ENCODE data around the gene GALP.
"Not testable (repeated sequence)": the region's sequence is repeated elsewhere in the genome, so short reads cannot be mapped to it uniquely, and the experiment has no call there.

GALP gene

DNA sequence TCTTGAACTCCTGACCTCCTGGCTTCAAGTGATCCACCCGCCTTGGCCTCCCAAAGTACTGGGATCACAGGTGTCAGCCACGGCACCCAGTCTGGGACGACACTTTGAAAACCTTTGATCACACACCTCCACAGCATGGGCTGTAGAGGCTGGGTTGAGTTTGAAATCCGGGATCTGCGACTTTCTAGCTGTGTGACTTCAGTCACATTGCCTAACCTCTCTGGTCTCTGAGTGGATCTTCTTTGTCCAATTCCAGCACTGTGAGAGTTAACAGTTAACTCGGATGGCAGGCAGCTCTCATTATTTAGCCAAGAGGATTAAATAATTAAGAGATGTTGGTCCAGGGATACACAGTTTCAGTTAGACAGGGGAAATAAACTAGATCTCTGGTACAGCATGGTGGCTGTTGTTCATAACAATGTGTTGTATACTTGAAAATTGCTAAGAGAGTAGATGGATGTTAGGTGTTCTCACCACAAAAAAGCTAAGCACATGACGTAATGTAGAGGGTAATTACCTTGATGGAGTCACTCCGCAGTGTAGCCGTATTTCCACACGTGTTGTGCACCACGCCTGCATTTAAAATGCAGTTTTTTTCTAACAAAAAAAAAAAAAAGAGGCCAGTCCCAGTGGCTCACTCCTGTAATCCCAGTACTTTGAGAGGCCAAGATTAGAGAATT is 1.9 kb downstream of the GALP start:
- H3K4me3 ChIP-seq (ENCODE audit: low read depth, low read length), result no peak overlapping the region

DNA sequence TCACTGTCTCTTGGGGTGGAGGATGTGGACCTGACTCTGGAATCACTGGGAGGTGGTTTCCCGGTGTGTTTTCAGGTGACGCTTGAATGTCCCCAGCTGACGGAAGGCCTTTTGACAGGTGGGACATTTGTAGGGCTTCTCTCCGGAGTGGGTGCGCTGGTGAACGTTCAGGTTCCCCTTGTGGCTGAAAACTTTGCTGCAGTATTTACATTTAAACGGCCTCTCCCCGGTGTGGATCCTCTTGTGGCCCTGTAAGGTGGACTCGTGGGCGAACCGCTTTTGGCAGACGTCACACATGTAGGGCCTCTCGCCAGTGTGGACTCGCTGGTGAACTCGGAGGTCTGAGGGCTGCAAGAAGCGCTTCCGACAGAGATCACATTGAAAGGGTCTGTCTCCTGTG is 14.0 kb downstream of the GALP start:
- H3K4me3 ChIP-seq (ENCODE audit: low read depth, low read length), result no peak overlapping the region

DNA sequence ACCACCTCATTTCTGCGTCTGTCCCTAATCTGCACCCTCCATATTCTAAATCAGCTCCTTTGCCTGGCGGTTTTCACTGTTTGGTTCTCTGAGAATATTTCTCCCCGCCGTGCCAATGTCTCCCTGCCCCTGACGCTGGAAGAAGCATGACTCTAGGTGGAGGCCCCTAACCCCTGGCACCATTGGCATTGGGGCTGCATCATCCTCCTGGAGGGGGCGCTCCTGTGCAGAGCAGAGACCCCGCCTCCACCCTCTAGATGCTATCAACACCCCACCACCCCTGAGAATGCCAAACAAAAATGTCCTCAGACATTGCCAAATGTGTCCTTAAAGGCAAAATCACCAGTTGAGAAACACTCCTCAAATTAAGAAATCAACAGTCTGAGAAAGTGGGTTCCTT is 15.3 kb downstream of the GALP start:
- H3K4me3 ChIP-seq (ENCODE audit: low read depth, low read length), result no peak overlapping the region

DNA sequence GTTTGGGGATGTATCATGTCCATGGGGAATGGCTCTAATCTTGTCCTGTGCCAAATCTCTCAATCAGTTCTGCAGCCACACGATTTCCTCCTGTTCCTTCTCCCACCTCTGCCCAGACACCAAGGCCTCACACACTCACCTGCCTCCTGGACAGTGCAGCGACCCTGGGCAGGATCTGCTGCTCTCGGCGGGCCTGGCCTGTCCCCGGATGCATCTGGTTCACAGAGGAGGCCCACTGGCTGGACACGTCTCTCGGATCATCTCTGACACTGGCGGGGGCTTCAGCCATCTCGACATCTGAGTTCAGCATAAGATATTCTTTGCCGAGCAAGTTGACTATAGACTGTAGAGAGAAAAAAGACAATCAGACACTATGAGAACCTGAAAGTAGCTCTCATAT is 15.9 kb downstream of the GALP start:
- H3K4me3 ChIP-seq (ENCODE audit: low read depth, low read length), result no peak overlapping the region

DNA sequence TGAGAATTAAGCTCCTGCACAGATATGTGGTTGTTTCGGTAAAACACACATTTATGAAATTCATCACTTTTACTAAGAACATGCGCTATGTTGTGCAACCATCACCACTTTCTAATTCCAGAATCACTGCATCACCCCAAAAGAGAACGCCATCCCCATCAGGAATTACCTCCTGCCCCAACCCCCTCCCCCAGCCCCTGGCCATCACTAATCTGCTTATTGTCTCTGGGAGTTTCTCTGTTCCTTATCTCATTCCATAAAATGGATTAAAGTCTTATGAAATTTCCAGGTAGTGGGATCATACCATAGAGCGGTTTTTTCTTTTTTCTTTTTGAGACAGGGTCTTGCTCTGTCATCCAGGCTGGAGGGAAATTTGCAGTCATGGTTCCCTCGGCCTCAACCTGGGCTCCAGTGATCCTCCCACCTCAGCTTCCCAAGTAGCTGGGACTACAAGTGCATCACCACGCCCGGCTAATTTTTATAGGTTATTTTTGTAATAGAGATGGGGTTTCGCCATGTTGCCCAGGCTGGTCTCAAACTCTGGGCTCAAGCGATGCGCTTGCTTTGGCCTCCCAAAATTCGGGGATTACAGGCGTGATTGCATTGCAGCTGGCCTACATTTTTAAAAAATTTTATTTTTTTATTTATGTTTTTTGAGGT is 18.3 kb downstream of the GALP start:
- no peak overlapping the region for H3K4me3 ChIP-seq (ENCODE audit: low read depth, low read length)

DNA sequence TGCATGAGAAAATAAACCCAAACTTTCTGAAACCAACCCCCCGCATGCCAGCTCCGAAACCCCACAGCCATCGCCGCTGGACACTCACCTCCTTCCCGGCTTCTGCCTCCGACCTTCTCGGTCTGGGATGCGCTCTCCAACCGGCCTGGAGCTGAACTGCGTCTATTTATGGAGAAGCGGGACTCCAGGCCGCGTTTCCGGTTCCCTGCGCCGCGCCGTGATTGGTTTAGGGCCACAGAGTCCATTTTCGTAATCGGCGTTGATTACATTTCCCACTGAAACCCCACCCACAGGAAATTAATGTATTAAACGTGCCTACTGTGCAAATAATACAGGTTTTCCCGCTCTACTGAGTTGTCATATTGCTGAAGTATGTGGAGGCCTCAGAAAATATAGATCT is 21.8 kb downstream of the GALP start, which contains the start of gene ZSCAN5B:
TSS of gene ZSCAN5B (minus strand) at position 138 of the 400 bp plus-strand sequence. CDS start 4,731 bp downstream, outside the sequence.
- H3K4me3 ChIP-seq (ENCODE audit: low read depth, low read length), result not testable (repeated sequence)

DNA sequence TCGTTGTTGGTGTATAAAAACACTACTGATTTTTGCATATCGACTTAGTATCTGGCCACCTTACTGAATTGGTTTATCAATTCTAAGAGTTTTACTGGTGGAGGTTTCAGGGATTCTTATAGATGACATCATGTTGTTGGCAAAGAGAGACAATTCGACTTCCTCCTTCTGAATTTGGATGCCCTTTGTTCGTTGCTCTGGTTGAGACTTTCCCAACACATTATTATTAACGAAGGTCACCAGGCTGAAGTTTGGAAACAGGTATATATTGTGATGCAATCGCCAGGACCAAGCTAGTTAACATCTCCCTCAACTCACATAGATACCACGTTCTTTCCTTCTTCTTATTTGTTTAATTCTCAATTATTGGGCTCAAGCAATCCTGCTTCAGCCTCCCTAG is 23.9 kb downstream of the GALP start:
- H3K4me3 ChIP-seq (ENCODE audit: low read depth, low read length), result no peak overlapping the region

DNA sequence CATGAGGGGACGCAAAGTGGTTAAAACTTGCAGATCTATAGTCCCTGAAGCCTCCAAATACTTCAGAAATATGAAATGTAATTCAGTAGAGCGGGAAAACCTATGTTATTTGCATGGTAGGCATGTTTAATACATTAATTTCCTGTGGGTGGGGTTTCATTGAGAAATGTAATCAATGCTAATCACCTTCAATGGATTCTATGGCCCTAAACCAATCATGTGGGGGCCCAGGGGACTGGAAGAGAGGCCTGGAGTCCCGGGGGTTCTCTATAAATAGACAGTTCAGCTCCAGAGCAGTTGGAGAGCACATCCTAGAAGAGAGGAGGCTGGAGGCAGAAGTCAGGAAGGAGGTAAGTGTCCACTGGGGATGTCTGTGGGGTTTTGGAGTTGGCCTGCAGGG is 26.2 kb downstream of the GALP start, which contains the start of gene ZSCAN5C:
TSS of gene ZSCAN5C (plus strand) at position 301 of the 400 bp plus-strand sequence. CDS start 3,641 bp downstream, outside the sequence.
- no peak within 1 kb of the TSS for H3K4me3 ChIP-seq (ENCODE audit: low read depth, low read length)

DNA sequence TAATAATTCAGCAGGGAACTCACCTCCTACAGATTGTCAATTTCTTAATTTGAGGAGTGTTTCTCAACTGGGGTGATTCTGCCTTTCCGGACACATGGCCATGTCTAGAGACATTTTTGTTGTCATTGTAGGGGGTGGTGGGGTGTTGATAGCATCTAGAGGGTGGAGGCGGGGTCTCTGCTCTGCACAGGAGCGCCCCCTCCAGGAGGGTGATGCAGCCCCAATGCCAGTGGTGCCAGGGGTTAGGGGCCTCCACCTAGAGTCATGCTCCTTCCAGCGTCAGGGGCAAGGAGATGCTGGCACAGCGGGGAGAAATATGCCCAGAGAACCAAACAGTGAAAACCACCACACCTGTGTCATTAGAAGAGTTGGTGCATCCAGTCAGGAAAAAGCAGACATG is 31.8 kb downstream of the GALP start:
- H3K4me3 ChIP-seq (ENCODE audit: low read depth, low read length), result not testable (repeated sequence)

DNA sequence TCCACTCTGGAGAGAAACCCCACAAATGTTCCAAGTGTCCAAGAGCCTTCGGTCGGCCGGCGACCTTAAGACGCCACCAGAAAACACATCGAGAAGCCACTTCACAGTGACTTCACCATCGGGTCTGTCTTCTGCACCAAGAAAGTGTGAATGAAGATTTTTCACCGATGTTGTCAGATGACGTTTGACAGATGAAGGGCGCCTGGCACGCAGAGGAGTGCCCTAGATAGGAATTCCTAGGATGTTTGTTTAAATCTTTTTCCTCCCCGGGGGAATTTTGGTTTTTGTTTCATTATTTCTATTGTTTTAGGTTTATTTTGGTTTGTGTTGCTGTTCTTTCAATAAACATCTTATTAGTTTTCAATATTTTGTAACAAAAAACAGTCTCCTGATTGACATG is 33.3 kb downstream of the GALP start:
- no peak overlapping the region for H3K4me3 ChIP-seq (ENCODE audit: low read depth, low read length)

DNA sequence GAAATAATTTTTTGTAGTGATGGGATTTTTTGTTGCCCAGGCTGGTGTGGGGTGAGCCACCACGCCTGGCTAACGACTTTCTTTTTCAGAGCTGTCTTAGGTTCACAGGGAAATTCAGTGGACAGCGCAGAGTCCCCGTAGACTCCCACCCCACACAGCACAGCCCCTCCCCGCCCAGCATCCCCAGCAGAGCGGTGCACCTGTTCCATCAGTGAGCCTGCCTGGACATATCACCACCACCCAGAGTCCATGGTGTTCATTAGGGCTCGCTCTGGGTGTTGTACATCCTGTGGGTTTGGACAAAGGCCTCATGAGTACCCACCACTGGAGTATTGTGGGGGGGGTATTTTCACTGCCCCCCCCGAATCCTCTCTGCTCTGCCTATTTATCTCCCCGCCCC is 34.2 kb downstream of the GALP start:
- H3K4me3 ChIP-seq (ENCODE audit: low read depth, low read length), result not testable (repeated sequence)

DNA sequence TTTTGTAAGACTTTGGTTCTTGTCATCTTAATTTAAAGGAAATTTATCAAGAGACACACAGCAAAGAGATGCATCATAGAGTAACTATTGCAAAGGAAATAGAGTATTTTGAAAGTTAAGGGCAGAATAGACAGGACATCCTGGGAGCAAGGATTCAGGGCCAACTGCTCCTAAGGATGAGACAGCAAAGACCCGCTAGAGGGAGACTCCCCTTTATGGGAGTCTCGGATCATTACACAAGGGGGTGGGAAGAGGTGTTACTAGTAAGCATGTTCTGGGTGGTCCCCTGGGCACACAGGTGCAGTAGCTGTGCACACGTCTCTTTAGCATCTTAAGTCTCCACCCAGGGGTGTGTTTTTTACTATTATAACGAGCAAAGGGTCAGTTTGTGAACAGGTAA is 35.9 kb downstream of the GALP start:
- H3K4me3 ChIP-seq (ENCODE audit: low read depth, low read length), result no peak overlapping the region

DNA sequence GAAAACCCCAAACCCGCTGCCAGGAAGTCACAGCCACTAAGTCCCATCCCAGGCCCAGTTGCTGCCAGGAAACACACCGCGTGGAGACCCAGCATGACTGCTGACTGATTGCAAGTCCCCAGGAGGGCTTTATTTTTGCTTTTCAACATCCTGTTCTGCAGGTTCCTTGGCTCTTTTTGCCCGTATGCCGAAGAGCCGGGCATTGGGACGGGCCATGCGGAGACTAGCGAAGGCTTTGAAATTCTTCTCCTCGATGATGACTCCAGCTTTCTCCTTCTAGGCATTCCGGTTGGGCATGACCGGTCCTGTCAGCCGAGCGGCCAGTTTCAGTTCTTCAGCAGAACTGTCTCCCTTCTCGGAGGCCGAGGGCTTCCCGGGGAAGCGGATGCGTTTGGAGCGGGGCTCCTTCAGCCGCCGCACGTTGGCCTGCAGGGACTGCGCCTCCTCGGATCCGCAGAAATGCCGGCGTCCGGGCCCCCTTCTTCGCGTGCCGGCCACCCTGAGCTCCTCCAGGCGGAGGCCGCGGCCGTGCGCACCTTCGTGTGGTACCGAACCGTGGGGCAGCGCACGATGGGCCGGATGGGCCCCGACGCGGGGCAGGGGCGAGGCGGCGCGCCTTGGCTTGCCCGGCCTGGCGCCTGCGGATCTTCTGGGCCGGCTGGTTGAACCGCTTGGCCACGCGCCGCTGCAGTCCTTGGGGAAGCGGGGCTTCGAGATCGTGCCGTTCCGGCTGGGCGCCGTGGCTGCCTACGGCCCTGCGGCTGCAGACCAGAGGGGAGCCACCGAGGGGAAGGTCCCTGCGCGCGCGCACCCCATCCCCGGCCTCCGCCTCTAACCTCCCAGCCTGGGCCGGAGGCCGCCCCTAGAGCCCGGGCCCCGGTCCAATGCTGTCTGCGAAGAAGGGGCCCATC is 41.5 kb downstream of the GALP start:
- H3K4me3 ChIP-seq (ENCODE audit: low read depth, low read length), result no peak overlapping the region

DNA sequence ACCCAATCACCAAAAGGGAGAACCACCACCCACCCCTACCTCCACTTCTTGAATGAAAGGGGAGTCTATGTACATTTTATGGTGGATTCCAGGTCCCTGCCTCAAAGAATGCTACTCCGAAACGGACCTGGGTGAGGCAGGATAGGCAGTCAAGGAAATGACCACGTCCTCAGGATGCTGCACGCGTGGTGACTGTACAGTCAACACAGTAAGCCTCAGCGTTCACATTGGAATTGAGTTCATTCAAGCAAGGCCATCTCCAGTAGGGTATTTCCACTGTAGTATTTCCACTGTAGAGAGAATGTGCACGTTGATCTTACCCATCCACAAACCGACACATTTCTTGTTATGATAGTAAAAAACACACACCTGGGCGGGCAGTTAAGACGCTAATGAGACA is 43.2 kb downstream of the GALP start:
- no peak overlapping the region for H3K4me3 ChIP-seq (ENCODE audit: low read depth, low read length)

DNA sequence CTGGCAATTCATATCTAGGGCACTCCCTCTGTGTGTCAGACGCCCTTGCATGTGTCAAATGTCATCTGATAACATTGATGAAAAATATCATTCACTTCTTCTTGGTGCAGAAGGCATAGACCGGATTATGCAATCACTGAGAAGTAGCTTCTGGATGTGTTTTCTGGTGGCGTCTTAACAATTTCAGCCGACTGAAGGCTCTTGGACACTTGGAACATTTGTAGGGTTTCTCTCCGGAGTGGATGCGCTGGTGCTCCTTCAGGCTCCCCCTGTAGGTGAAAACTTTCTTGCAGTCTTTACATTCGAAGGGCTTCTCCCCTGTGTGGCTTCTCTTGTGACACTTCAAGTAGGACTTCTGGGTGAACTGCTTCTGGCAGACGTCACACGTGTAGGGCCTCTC is 45.6 kb downstream of the GALP start:
- H3K4me3 ChIP-seq (ENCODE audit: low read depth, low read length), result not testable (repeated sequence)

DNA sequence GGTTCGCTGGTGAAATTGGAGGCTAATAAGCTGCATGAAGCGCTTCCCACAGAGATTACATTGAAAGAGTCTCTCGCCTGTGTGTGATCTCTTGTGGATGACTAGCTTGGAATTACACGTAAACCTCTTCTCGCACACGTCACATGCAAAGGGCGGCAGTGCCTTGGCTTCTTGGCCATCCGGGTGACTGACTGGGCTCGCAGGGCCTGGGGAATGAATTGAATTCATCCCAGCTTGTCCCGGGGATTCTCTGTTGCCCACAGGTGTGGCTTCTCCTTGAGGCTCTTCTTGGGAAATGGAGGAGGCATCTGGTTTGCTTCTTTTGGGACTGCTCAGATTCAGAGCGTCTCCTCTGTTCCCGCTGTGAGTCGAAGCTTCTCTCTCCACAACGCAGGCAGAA is 46.0 kb downstream of the GALP start:
- H3K4me3 ChIP-seq (ENCODE audit: low read depth, low read length), result no peak overlapping the region

DNA sequence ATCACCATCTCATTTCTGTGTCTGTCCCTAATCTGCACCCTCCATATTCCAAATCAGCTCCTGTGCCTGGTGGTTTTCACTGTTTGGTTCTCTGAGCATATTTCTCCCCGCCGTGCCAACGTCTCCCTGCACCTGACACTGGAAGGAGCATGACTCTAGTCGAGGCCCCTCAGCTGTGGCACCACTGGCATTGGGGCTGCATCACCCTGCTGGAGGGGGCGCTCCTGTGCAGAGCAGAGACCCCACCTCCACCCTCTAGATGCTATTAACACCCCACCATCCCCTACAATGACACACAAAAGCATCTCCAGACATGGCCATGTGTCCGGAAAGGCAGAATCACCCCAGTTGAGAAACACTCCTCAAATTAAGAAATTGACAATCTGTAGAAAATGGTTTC is 47.1 kb downstream of the GALP start:
- no peak overlapping the region for H3K4me3 ChIP-seq (ENCODE audit: low read depth, low read length)

DNA sequence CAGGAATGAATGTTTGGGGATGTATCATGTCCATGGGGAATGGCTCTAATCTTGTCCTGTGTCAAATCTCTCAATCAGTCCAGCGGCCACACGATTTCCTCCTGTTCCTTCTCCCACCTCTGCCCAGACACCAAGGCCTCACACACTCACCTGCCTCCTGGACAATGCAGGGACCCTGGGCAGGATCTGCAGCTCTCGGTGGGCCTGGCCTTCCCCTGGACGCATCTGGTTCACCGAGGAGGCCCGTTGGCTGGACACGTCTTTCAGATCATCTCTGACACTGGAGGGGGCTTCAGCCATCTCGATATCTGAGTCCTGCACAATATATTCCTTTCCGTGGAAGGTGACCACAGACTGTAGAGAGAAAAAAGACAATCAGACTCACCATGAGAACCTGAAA is 47.7 kb downstream of the GALP start:
- no peak overlapping the region for H3K4me3 ChIP-seq (ENCODE audit: low read depth, low read length)
